Pons (tissue), 1 donor: ENCODE data around the gene AGAP1.

Source experiments
- DNase-seq: peaks from one replicate; pipeline ENCODE4 v3.0.0-alpha.2; 2016; ENCODE audit warnings: low spot score

The AGAP1 gene

GRCh38 chr2:236161531-236161930 lies 667.7 kb downstream of the AGAP1 start:
- no peak for DNase-seq

GRCh38 chr2:236162031-236162845 lies 668.4 kb downstream of the AGAP1 start:
- DNase-seq, result no peak

- no peak for DNase-seq
Measured at GRCh38 chr2:236162882-236163470, 669.1 kb downstream of the AGAP1 start.

GRCh38 chr2:236163471-236164200 lies 669.8 kb downstream of the AGAP1 start:
- DNase-seq, result no peak

GRCh38 chr2:236164201-236164924 lies 670.5 kb downstream of the AGAP1 start:
- no peak for DNase-seq

- no peak for DNase-seq
Measured at GRCh38 chr2:236164925-236165841, 671.3 kb downstream of the AGAP1 start.

- DNase-seq, result no peak
Measured at GRCh38 chr2:236165842-236166795, 672.3 kb downstream of the AGAP1 start.

- no peak for DNase-seq
Measured at GRCh38 chr2:236166796-236167296, 673.0 kb downstream of the AGAP1 start.

- DNase-seq, result no peak
Measured at GRCh38 chr2:236167297-236168109, 673.7 kb downstream of the AGAP1 start.

GRCh38 chr2:236168110-236169080 lies 674.6 kb downstream of the AGAP1 start, which contains the start of gene GBX2:
GBX2 (minus strand) TSS chr2:236168386; CDS start chr2:236167971, 415 bp downstream.
- peak; percentile 25 for DNase-seq

GRCh38 chr2:236169151-236169721 lies 675.4 kb downstream of the AGAP1 start:
- DNase-seq, result peak; percentile 51

- DNase-seq, result no peak
Measured at GRCh38 chr2:236169741-236170589, 676.1 kb downstream of the AGAP1 start.

GRCh38 chr2:236170590-236171165 lies 676.8 kb downstream of the AGAP1 start:
- no peak for DNase-seq

GRCh38 chr2:236171181-236171679 lies 677.4 kb downstream of the AGAP1 start:
- DNase-seq, result no peak

- peak; percentile 63 for DNase-seq
Measured at GRCh38 chr2:236171680-236172254, 677.9 kb downstream of the AGAP1 start.
